ENCODE results near the gene EPHA5. TPM values are rescaled to one million over a fixed set of nuclear protein-coding genes. Genes with fewer than 3 reads are reported as not detected.

Gene EPHA5
- total RNA-seq, 1 experiment from 2014 or later, result not detected

- Histone ChIP-seq H4K91ac (ENCODE audit: insufficient read length, low read depth, low read length) (no peak overlapping the region), H3K4me2 (ENCODE audit: insufficient read depth, insufficient read length, low read length) (no peak overlapping the region), H3K9me3 (ENCODE audit: control insufficient read depth, low read depth, low read length) (no peaks in the 10 kb centered on the region), H3T11ph (ENCODE audit: low read length) (no peak overlapping the region), H2BK12ac (ENCODE audit: insufficient read length, low read depth, low read length) (no peak overlapping the region), H4K8ac (replicated peaks; ENCODE audit: insufficient read length, low read depth, low read length) (no peak overlapping the region), H3K23ac (ENCODE audit: insufficient read length, low read depth, low read length) (no peak overlapping the region), H2BK120ac (ENCODE audit: low read depth, low read length, poor library complexity, severe bottlenecking) (no peak overlapping the region), H2AK5ac (ENCODE audit: insufficient read length, low read length) (no peak overlapping the region), H2BK5ac (ENCODE audit: insufficient read length, low read length) (no peak overlapping the region), H3K4ac (ENCODE audit: low read depth, low read length) (no peak overlapping the region), H3K9ac (ENCODE audit: extremely low read depth, insufficient read length, low read length) (no peak overlapping the region), H3K27ac (ENCODE audit: insufficient read length, low read depth, low read length) (no peak overlapping the region), H3K56ac (ENCODE audit: insufficient read length, low read depth, low read length) (no peak overlapping the region), H3K18ac (ENCODE audit: insufficient read length, low read depth, low read length) (no peak overlapping the region), H3K79me1 (ENCODE audit: insufficient read depth, low read depth, low read length, poor library complexity, severe bottlenecking) (no peaks in the 10 kb centered on the region), H3K79me2 (ENCODE audit: insufficient read depth, low read length) (no peaks in the 10 kb centered on the region), H2BK15ac (ENCODE audit: low read depth, low read length) (no peak overlapping the region), H3K14ac (ENCODE audit: insufficient read depth, low read length) (no peak overlapping the region), H3K27me3 (ENCODE audit: insufficient read depth, low read length) (no peaks in the 10 kb centered on the region), H2BK20ac (ENCODE audit: low read depth, low read length, poor library complexity, severe bottlenecking) (no peak overlapping the region), H2AFZ (ENCODE audit: low read length) (no peak overlapping the region), H4K5ac (ENCODE audit: insufficient read length, low read depth, low read length) (no peak overlapping the region), H4K20me1 (ENCODE audit: control insufficient read depth, insufficient read depth, insufficient read length) (no peaks in the 10 kb centered on the region), H3K4me1 (ENCODE audit: insufficient read depth, low read length) (no peaks in the 10 kb centered on the region), H3K23me2 (ENCODE audit: insufficient read length, low read depth, low read length, poor library complexity, severe bottlenecking) (no peaks in the 10 kb centered on the region)
- TF ChIP-seq, protein P1, sequence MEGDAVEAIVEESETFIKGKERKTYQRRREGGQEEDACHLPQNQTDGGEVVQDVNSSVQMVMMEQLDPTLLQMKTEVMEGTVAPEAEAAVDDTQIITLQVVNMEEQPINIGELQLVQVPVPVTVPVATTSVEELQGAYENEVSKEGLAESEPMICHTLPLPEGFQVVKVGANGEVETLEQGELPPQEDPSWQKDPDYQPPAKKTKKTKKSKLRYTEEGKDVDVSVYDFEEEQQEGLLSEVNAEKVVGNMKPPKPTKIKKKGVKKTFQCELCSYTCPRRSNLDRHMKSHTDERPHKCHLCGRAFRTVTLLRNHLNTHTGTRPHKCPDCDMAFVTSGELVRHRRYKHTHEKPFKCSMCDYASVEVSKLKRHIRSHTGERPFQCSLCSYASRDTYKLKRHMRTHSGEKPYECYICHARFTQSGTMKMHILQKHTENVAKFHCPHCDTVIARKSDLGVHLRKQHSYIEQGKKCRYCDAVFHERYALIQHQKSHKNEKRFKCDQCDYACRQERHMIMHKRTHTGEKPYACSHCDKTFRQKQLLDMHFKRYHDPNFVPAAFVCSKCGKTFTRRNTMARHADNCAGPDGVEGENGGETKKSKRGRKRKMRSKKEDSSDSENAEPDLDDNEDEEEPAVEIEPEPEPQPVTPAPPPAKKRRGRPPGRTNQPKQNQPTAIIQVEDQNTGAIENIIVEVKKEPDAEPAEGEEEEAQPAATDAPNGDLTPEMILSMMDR (conservative IDR thresholded peaks at IDR 0.05), result no peak
- Mint-ChIP-seq H3K27ac (peak overlapping the region in 1 of 3 experiments; percentile 67; a peak in 1 of 7 replicates), H3K27me3 (ENCODE audit: low read depth) (no peaks in the 10 kb centered on the region), H3K36me3 (ENCODE audit: insufficient read depth in 1 of 3, low read depth in 3 of 3) (no peaks in the 10 kb centered on the region; a peak in 1 of 7 replicates), H3K4me1 (peaks cover 0 to 2% of the 10 kb centered on the region in 2 experiments; a peak in 1 of 4 replicates), H3K9me3 (no peaks in the 10 kb centered on the region), H3K4me3 (no peak overlapping the region)
- no CpG with 5 or more reads among the region's 5 CpGs for WGBS (ENCODE audit: extremely low coverage, insufficient read length, low lambda C conversion rate)
- no peak for DNase-seq
Observed at GRCh38 chr4:65386927-65387326, 283.4 kb downstream of the EPHA5 start.
